Mesenteric fat pad (tissue), 1 donor: ENCODE measurements around the gene MSH2. TPM values are rescaled to one million over a fixed set of nuclear protein-coding genes. Genes with fewer than 3 reads are reported as not detected.
"Not testable (repeated sequence)": the region's sequence is repeated elsewhere in the genome, so short reads cannot be mapped to it uniquely, and the experiment has no call there.

Source experiments
- DNase-seq: peaks from one replicate; pipeline ENCODE4 v3.0.0-alpha.2; 2020; ENCODE audit warnings: low spot score
- total RNA-seq: library from RNA; stranded (reverse); fragmentation: NEBNext Ultra II Directional; extraction: Animal tissue kit (Norgen Biotek cat#: 25700); gene quantifications from one replicate; pipeline ENCODE4 v1.2.1, GENCODE V29; 2021
- donor health status: DM: yes; HTN: yes; CAD: no.

Gene MSH2
- total RNA-seq, 1 donor from 2014 or later = 8.3 TPM

DNA sequence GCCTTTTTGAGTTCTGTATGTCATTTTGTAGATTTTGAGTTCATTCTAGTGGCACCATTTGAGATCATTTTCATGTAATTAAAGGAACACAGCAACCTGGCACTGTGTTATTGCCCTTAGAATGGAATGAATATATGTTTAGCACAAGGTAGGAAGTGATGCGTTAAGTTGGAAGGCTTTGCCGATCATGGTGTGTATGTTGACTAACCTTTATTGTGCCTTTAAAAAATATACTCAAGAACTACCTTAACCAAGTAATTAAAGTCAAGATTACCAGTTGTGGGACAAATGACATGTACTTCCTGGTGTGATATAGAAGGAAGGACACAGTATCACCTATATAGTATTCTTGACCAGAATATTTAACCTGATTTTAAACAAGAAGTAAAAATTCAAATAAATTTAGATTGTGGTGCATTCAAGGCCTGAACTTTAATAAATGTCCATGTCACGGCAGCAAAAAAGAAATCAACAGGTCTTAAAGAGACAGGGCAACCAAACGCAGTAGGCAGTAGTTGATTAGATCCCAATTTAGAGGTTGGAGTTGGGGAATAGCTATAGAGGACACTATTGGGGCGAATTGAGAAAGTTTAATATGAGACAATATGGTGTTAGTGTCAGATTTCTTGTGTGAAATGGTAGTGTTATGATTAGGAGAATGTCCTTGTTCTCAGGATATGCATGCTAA lies 68.6 kb downstream of the MSH2 start:
- no peak for DNase-seq

DNA sequence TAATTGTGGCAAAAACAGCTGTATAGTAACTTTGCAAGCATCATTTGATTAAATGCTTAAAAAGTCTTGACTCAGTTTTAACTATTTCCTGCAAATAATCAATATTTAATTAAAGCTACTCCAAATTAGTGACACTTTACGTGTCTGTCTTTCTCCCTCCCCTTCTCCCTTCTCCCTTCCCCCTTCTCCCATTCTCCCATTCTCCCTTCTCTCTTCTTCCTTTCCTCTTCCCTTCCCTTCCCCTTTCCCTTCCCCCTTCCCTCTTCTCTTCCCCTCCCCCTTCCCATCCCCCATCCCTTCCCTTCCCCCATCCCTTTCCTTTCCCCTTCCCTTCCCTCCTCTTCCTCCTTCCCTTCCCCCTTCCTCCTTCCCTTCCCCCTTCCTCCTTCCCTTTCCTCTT lies 76.9 kb downstream of the MSH2 start:
- no peak for DNase-seq

GRCh38 chr2:47483191-47483590 lies 80.2 kb downstream of the MSH2 start:
- no peak for DNase-seq

GRCh38 chr2:47484396-47484795 lies 81.4 kb downstream of the MSH2 start:
- no peak for DNase-seq

- no peak for DNase-seq
Observed at GRCh38 chr2:47485177-47485576, 82.2 kb downstream of the MSH2 start.

- no peak for DNase-seq
Observed at GRCh38 chr2:47485751-47486300, 82.9 kb downstream of the MSH2 start.

- no peak for DNase-seq
Observed at GRCh38 chr2:47486841-47487497, 84.0 kb downstream of the MSH2 start.

DNA sequence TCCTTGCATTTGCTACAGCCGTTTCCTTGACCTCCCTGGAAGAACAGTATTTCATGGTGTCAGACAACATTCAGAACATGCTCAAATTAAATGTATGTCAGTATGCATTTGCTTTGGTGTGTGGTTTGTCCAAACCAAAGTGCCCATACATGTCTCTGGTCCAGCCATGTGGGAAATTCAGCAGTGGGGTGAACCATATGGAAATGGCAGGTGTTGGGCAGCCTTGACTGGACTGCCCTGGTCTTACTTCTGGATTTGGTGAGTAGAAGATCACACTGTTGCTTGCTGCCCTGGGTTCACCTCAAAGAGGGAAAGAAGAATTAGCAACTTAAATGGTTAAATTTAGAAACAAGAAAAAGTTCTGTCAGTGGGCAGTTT lies 84.5 kb downstream of the MSH2 start:
- DNase-seq = no peak

DNA sequence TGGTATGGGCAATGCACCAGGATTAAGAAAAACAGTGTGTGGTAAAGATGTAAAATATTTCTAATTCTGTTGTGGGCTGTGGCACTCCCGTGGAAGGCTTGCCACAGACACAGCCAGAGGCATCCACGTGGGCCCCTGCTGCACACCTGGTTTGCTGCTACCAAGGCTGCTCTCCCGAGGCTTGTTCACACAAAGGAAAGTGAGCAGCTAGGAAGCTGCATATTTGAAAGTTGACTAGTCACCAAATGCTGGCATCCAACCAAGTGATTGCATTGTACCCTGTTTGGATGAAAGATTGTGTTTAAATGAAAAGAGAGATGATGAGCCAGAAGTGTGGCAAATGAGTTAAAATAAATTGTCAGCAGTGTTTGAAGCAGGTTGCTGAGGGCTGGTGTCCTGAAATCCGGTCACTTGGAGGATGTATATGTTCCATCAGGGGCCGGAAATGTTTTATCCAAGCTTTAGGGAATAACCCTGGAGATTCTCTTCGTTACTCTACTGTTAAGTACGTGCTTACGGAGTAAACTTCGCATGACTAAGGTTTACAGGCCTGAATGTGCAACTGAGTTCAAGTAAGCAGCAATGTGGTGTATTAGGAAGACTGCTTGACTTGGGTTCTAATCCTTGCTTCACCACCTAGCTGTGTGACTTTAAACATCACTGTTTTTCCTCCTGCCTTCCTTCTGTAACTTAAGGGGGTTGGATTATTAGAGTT lies 86.1 kb downstream of the MSH2 start:
- no peak for DNase-seq

DNA sequence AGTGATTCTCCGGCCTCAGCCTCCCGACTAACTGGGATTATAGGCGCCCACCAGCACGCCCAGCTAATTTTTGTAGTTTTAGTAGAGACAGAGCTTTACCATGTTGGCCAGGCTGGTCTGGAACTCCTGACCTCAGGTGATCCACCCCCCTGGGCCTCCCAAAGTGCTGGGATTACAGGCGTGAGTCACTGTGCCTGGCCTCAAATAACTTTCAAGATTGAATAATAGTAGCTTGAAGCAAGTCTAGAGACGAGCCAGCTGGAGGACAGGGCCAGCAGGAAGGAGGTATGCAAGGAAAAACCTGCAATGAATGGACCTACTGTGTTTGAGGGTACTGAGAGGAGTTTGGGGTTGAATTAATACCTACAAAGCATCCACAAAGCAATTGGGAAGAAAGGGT lies 87.5 kb downstream of the MSH2 start:
- DNase-seq = no peak

DNA sequence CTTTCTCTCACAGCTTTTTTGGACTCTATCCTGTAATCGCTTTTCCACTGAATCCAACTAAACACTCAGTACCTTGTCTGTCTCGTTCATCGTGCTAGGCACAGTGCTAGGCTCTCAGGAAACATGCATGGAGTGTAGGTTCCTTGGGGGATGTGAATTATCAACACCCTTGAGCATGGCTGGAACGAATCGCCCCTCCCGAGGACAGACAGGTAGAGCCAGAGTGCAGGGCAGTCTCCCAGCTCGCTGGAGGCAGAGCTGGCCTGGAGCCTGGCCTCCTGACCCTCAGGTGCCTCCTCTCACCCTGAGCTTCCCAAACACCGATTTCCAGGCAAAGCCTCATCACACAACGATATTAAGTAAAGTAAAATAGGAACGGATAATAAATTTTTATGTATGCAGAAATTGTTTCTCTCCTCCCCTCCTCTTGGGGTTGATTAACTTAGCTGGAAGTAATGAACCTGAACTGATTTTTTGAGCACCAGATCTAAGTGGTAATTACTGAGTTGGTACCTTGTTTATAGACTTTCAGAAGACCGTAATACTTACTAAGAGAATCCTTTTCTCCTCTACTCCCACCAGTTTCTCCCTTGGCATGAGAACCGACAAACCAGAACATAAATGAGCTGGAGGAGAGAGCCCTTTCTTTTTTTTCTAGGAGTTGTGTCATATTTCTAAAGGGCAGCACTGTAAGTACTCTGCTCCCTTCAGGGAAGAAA lies 90.5 kb downstream of the MSH2 start:
- no peak for DNase-seq

DNA sequence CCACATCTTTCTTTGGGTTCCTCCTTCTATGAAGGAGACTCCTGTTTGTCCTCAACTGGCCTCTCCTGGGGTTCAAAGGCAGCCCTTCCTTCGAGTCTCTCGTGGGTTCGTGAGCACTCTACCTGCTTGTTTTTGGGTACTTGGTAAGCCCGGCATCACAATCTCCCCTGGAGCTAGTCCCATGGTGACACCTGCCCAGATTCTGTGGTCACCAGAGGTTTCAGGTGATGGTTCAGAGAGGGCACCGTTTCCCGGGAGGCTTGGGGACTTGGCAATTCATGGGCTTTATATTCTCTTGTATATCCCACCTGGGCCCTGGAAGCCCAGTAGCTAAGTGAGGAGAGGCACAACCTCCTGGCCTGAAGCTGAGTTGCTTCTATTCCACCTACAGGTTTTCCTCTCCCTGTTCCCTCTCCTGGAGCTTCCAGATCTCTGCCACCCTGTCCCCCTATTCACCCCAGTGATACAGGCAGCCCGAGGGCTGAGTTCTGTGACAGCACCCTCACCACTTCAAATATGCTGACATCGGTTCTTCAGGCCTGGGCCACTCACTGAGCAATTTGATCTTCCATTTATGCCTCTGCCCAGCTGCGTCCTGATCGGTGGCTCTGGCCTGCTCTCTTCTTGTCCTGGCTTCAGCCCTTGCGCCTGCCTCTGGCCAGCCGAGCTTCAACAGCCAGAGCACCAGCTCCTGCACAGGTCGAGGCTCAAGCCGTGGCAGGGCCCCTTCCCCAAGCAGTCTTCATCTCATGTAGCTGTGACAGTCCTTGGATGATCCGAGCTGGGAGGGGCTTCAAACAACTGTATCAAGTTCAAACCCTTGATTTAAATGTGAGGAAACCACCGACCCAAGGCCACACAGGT lies 91.5 kb downstream of the MSH2 start:
- DNase-seq = no peak

DNA sequence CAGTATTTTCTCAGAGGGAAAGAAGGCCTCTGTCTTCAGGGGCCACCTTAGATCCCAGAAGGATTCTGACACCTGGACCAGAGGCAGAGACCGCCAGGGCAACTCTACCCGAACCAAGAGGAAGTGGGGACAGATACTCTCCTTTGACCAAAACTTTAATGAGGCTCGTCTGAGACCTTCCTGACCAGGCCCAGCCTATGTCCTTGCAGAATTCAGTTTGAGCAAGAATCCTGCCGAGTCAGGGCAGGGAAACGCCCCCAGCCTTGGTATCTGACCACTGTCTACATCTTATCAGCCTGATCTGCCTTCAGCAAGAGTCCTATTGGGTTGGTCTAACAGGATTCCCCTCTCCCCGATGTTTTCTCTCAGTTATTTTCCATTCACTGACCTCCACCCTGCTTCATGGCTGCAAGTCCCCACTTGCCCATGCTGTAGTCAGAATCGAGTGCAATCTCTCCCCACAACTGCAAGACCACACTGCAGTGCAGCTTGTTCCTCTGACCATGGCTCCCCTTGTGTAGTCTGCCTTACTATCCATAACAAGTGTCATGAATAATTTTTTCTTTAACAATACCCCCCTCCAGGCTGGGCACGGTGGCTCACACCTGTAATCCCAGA lies 95.0 kb downstream of the MSH2 start:
- DNase-seq = no peak

DNA sequence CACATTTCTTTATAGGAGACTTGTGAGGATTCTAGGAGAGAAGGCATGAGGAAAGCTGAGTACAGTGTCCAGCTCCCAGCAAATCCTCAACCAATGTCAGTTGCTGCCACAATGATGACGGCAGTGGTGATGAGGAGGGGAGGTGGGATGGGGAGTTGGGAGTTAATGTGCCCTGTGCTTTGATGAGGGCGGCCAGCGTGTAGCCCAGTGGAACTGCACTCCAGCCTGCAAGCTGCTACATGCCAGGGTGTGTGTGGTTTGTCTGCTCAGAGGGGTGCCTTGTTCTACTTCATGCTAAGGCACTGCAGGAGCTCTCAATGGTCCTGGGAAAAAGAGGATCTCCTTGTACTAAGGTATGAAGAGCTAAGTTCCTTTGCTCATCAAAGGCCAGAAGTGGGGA lies 96.1 kb downstream of the MSH2 start:
- no peak for DNase-seq

DNA sequence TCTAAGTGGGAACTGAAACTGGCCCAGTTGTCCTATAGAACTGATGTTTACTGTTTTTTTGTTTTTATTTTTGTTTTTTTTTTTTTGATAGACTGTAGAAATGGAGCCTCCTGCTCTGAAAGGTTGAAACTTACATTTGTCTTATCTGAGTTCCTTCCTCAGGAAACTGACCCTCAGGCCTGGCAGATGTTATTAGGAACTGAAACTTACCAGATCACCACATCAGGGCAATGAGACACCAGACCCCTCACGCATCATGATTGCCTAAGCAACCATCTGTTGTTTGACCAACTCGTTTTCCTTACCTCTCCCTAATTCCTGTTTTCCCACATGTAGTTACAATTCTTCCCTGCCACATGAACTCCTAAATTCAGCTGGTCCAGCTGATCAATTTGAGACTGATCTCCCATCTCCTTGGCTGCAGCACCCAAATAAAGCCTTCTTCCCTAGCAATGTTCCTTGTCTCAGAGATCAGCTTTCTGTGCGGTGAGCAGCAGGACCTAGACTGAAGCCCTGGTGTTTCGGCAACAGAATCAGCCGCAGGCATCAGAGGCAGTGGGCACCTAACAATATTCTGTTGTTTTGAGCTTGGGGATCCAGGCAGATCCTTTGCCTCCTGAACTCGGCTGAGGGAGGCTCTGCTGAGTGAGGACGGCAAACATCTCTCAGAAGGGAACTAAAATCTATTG lies 96.8 kb downstream of the MSH2 start:
- no peak for DNase-seq

GRCh38 chr2:47501374-47502200 lies 98.6 kb downstream of the MSH2 start:
- no peak for DNase-seq

- not testable (repeated sequence) for DNase-seq
Observed at GRCh38 chr2:47502498-47502897, 99.5 kb downstream of the MSH2 start.

- no peak for DNase-seq
Observed at GRCh38 chr2:47503481-47504070, 100.6 kb downstream of the MSH2 start.
